ENCODE results near the gene SCG5. TPM values are rescaled to one million over a fixed set of nuclear protein-coding genes. Genes with fewer than 3 reads are reported as not detected.
A peak's percentile ranks its signal among the peaks of the same experiment; 100 is the strongest.

SCG5 gene
- total and polyA plus RNA-seq, 10 of the 15 experiments (the other 5 are each of a cell fraction or from before 2014, with no cell fraction given), result 0.13 to 0.62 (median 0.48) TPM

DNA sequence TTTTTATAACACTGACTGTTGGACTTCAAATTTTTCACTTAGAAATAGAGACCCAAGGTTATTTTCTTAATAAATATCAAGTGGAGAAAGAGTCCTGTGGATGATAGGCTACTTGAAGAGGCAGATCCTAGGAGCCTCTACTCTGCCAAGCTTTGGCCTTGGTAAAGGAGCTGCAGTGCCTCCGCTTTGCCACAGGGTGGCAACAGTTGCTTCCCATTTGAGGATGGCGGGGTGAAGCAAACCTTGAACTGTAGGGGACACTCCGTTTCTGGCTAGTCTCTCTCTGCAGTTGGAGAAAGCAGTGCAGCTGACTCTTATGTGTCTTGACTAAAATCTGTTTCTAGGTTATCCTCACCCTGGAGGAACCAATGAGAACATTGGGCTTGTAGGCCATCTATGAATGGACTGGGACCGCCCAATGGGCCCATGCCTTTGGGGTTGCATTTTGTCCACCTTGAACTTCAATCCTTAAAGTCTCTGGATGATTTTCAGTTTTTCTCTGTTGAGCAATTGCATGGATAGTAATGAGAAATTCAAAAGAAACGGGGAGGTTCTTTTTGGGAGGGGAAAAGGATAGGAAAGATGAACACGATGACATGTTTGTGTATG is 9.8 kb downstream of the SCG5 start (continued):
- TF ChIP-seq REST (IDR thresholded peaks at IDR 0.05; ENCODE audit: low read depth, low read length) (no peak), SMC3 (IDR thresholded peaks at IDR 0.05; ENCODE audit: borderline replicate concordance, low read length) (peak; percentile 58; the same call in 1 of the 2 replicates), YY1 (IDR thresholded peaks at IDR 0.05; ENCODE audit: low read depth, low read length) (peak; percentile 60; the same call in 1 of the 2 replicates), ZSCAN29 (IDR thresholded peaks at IDR 0.05) (no peak), ASH2L (IDR thresholded peaks at IDR 0.05; ENCODE audit: borderline replicate concordance, low read depth) (no peak), CBFB (IDR thresholded peaks at IDR 0.05; ENCODE audit: low read depth) (no peak), NR2C2 (IDR thresholded peaks at IDR 0.05; ENCODE audit: borderline replicate concordance, control insufficient read depth, insufficient read length, low read depth) (no peak), TCF7 (IDR thresholded peaks at IDR 0.05; ENCODE audit: borderline replicate concordance) (no peak), SP1 (IDR thresholded peaks at IDR 0.05; ENCODE audit: low read depth, low read length) (no peak), CTCF (IDR thresholded peaks at IDR 0.05 in 2 of 3, conservative IDR thresholded peaks at IDR 0.05 in 1 of 3; ENCODE audit: control insufficient read depth in 2 of 3, extremely low read depth in 1 of 3, insufficient read depth in 1 of 3, low read depth in 3 of 3, low read length in 3 of 3) (peak; percentile 90 to 94 (median 90)), HDAC2 (IDR thresholded peaks at IDR 0.05) (no peak), NR2F1 (conservative IDR thresholded peaks at IDR 0.05) (no peak)
- TF ChIP-seq, protein P1, sequence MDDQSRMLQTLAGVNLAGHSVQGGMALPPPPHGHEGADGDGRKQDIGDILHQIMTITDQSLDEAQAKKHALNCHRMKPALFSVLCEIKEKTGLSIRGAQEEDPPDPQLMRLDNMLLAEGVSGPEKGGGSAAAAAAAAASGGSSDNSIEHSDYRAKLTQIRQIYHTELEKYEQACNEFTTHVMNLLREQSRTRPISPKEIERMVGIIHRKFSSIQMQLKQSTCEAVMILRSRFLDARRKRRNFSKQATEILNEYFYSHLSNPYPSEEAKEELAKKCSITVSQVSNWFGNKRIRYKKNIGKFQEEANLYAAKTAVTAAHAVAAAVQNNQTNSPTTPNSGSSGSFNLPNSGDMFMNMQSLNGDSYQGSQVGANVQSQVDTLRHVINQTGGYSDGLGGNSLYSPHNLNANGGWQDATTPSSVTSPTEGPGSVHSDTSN (IDR thresholded peaks at IDR 0.05; ENCODE audit: insufficient replicate concordance, low read depth, low read length), result no peak
